Transverse colon (tissue), 4 donors: ENCODE measurements around the gene RBFOX2.

Experiments used
- EP300 ChIP-seq: sonication (generic); formaldehyde crosslinking; IDR thresholded peaks from one replicate; pipeline ENCODE4 v1.6.1; 2017; ENCODE audit warnings: antibody characterized with exemption, low read depth
- POLR2A ChIP-seq: fragments of 450-650 bp; IDR thresholded peaks from one replicate; pipeline ENCODE4 v1.6.1; 2016; ENCODE audit warnings: antibody characterized with exemption, mild to moderate bottlenecking, moderate library complexity
- POLR2AphosphoS5 ChIP-seq, 3 donors: sonication (generic); formaldehyde crosslinking; IDR thresholded peaks; one replicate each; pipeline ENCODE4 v1.6.1; 2016; ENCODE audit warnings: antibody characterized with exemption in 3 of 3
- TF ChIP-seq, protein P1 (sequence below), 5 experiments: fragments of 200-600 bp in 3 of 5; fragments of 450-650 bp in 2 of 5; sonication (generic) in 3 of 5; IDR thresholded peaks; 1 replicate in 2 of 5; 2 replicates in 3 of 5; pipeline ENCODE4 v1.5.1; 2016 to 2017; ENCODE audit warnings: antibody characterized with exemption in 5 of 5, inconsistent platforms in 3 of 5, mild to moderate bottlenecking in 2 of 5, moderate library complexity in 1 of 5

DNA sequence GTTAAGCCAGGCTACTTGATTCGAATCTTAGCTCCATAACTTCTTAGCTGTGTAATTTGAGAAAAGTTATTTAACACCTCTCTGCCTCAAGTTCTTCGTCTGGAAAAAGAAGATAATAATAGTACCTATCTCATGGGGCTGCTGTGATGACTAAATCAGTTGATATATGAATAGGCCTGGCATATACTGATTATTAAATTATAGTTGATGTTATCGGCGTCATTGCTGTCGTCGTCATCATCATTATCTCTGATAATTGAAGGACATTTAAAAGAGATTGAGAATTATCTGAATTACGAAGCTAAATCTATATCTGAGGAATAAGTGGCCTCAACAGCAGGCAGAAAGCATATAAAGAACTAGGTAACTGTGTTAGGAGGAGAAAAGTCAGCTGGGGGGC is 165.9 kb downstream of the RBFOX2 start:
- TF ChIP-seq, protein P1, sequence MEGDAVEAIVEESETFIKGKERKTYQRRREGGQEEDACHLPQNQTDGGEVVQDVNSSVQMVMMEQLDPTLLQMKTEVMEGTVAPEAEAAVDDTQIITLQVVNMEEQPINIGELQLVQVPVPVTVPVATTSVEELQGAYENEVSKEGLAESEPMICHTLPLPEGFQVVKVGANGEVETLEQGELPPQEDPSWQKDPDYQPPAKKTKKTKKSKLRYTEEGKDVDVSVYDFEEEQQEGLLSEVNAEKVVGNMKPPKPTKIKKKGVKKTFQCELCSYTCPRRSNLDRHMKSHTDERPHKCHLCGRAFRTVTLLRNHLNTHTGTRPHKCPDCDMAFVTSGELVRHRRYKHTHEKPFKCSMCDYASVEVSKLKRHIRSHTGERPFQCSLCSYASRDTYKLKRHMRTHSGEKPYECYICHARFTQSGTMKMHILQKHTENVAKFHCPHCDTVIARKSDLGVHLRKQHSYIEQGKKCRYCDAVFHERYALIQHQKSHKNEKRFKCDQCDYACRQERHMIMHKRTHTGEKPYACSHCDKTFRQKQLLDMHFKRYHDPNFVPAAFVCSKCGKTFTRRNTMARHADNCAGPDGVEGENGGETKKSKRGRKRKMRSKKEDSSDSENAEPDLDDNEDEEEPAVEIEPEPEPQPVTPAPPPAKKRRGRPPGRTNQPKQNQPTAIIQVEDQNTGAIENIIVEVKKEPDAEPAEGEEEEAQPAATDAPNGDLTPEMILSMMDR (IDR thresholded peaks at IDR 0.05), result no peak
- TF ChIP-seq POLR2AphosphoS5 (IDR thresholded peaks at IDR 0.05), result no peak
- no peak for TF ChIP-seq POLR2A
- no peak for TF ChIP-seq EP300
